Trophoblast cell (in vitro differentiated cells and primary cell): ENCODE data around the gene IQSEC3.

Experiments used
- DNase-seq, 2 donors: peaks; one replicate each; pipeline ENCODE4 v3.0.0-alpha.2; 2016
- H2AFZ ChIP-seq: 2 replicates; pipeline ENCODE4 v1.6.1; 2013; ENCODE audit warnings: low read length, moderate library complexity, mild to moderate bottlenecking; ENCODE audit not compliant: insufficient read depth, poor library complexity
- H2AK5ac ChIP-seq: 2 replicates; pipeline ENCODE4 v1.6.1; 2013; ENCODE audit warnings: mild to moderate bottlenecking, low read length
- H2BK120ac ChIP-seq: 2 replicates; pipeline ENCODE4 v1.6.1; 2013; ENCODE audit warnings: low read length, mild to moderate bottlenecking, moderate library complexity; ENCODE audit not compliant: insufficient read depth, poor library complexity
- H2BK12ac ChIP-seq: 2 replicates; pipeline ENCODE4 v1.6.1; 2013; ENCODE audit warnings: mild to moderate bottlenecking, low read length, moderate library complexity
- H2BK5ac ChIP-seq: 2 replicates; pipeline ENCODE4 v1.6.1; 2013; ENCODE audit warnings: low read length, low read depth, moderate library complexity, mild to moderate bottlenecking; ENCODE audit not compliant: poor library complexity
- H3K14ac ChIP-seq: 2 replicates; pipeline ENCODE4 v1.6.1; 2013; ENCODE audit warnings: mild to moderate bottlenecking, low read length
- H3K18ac ChIP-seq: 2 replicates; pipeline ENCODE4 v1.6.1; 2013; ENCODE audit warnings: mild to moderate bottlenecking, low read length
- H3K23ac ChIP-seq: 2 replicates; pipeline ENCODE4 v1.6.1; 2013; ENCODE audit warnings: low read length
- H3K27ac ChIP-seq: 2 replicates; pipeline ENCODE4 v1.5.1; 2013; ENCODE audit warnings: low read depth, mild to moderate bottlenecking, inconsistent platforms, low read length, moderate library complexity
- H3K27me3 ChIP-seq: 2 replicates; pipeline ENCODE4 v1.6.1; 2013; ENCODE audit warnings: inconsistent platforms, mild to moderate bottlenecking, low read length, moderate library complexity; ENCODE audit not compliant: insufficient read depth
- H3K36me3 ChIP-seq, 2 experiments: 1 replicate in 1 of 2; 2 replicates in 1 of 2; pipeline ENCODE4 v1.6.1; 2013; ENCODE audit warnings: low read length in 2 of 2, mild to moderate bottlenecking in 2 of 2, moderate library complexity in 1 of 2; ENCODE audit not compliant: insufficient read depth in 2 of 2, control insufficient read depth in 1 of 2
- H3K4ac ChIP-seq: 2 replicates; pipeline ENCODE4 v1.6.1; 2013; ENCODE audit warnings: low read depth, mild to moderate bottlenecking, low read length, moderate library complexity
- H3K4me1 ChIP-seq, 2 experiments: 1 replicate in 1 of 2; 2 replicates in 1 of 2; pipeline ENCODE4 v1.6.1; 2013; ENCODE audit warnings: low read length in 2 of 2, mild to moderate bottlenecking in 2 of 2, moderate library complexity in 1 of 2; ENCODE audit not compliant: insufficient read depth in 2 of 2, control insufficient read depth in 1 of 2
- H3K4me2 ChIP-seq: 2 replicates; pipeline ENCODE4 v1.6.1; 2013; ENCODE audit warnings: inconsistent platforms, mild to moderate bottlenecking, low read length, moderate library complexity
- H3K4me3 ChIP-seq: 2 replicates; pipeline ENCODE4 v1.5.1; 2013; ENCODE audit warnings: mild to moderate bottlenecking, low read depth, low read length, inconsistent platforms
- H3K79me1 ChIP-seq: one replicate; pipeline ENCODE4 v1.6.1; 2013; ENCODE audit warnings: low read length
- H3K79me2 ChIP-seq: 2 replicates; pipeline ENCODE4 v1.6.1; 2013; ENCODE audit warnings: low read length, mild to moderate bottlenecking; ENCODE audit not compliant: control insufficient read depth, insufficient read depth, poor library complexity
- H3K9ac ChIP-seq: 2 replicates; pipeline ENCODE4 v1.6.1; 2013; ENCODE audit warnings: mild to moderate bottlenecking, low read length
- H3K9me3 ChIP-seq: 2 replicates; pipeline ENCODE4 v1.6.1; 2013; ENCODE audit warnings: low read depth, mild to moderate bottlenecking, control low read depth, inconsistent platforms, low read length; ENCODE audit not compliant: insufficient read depth
- H4K12ac ChIP-seq: 2 replicates; pipeline ENCODE4 v1.6.1; 2013; ENCODE audit warnings: low read depth, mild to moderate bottlenecking, low read length, moderate library complexity
- H4K8ac ChIP-seq: 2 replicates; pipeline ENCODE4 v1.6.1; 2013; ENCODE audit warnings: low read depth, mild to moderate bottlenecking, low read length, moderate library complexity
- H4K91ac ChIP-seq: one replicate; pipeline ENCODE4 v1.6.1; 2013; ENCODE audit warnings: low read depth, mild to moderate bottlenecking, low read length, moderate library complexity
- WGBS: extraction: QIAGEN DNeasy Blood & Tissue Kit; methylation state at CpG from one replicate; pipeline ENCODE4 v1.1.7; 2013; ENCODE audit warnings: missing lambda C conversion rate; ENCODE audit not compliant: insufficient read length, insufficient coverage; ENCODE audit errors: extremely low coverage; 5-methylcytosine and 5-hydroxymethylcytosine counted together

Gene IQSEC3

DNA sequence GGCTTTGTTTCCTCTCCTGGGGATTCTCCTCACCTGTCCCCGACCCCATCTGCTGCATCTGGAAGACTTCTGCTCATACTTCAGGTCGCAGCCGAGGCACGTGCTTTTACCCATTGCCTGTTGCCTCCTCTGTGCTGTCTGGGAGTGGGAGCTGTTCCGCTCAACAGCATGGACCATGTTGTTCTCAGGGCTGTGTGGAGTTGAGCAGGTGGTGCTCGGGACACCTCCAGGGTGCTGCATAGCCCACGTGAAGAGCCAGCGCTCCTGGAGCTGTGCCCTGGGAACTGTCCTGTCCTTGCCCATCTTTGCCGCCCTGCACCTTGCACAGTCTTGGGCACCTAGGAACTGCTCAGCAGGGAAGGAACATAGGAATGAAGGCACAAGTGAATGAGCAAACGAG lies 62.4 kb downstream of the IQSEC3 start:
- Histone ChIP-seq H2BK12ac (no peak overlapping the region), H3K14ac (no peak overlapping the region), H3K79me1 (no peaks in the 10 kb centered on the region), H2AK5ac (no peak overlapping the region), H3K4me3 (no peak overlapping the region), H4K8ac (no peak overlapping the region), H4K12ac (no peak overlapping the region), H3K9ac (no peak overlapping the region), H2BK120ac (no peak overlapping the region), H3K9me3 (peaks cover 3% of the 10 kb centered on the region), H3K4me2 (no peak overlapping the region), H2AFZ (no peak overlapping the region), H3K27ac (no peak overlapping the region), H3K18ac (no peak overlapping the region), H3K79me2 (no peaks in the 10 kb centered on the region), H3K4ac (no peak overlapping the region), H3K27me3 (no peaks in the 10 kb centered on the region), H4K91ac (no peak overlapping the region), H2BK5ac (no peak overlapping the region), H3K23ac (no peak overlapping the region), H3K36me3 (no peaks in the 10 kb centered on the region), H3K4me1 (peaks cover 0 to 2% of the 10 kb centered on the region in 2 experiments)
- no peak for DNase-seq
- no CpG with 5 or more reads among the region's 10 CpGs for WGBS

DNA sequence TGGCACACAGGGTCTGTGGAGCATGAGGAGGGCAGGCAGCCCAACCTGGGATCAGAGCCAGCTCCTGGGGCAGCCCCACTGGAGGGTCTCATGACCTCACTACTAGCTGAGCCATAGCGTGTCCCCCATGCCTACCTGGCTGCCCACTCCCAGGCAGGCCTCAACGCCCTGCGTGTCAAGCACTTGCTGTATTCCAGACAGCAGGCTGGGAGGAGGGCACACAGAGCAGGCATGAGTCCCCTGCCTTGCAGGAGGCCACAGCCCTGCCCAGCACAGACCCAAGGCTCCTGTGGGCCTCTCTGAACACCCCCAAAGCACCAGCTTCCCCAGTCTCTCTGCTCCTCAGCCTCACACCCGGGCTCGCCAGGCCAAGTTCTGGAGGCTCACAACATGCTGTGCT lies 64.0 kb downstream of the IQSEC3 start:
- Histone ChIP-seq H3K79me1 (no peaks in the 10 kb centered on the region), H2BK120ac (no peak overlapping the region), H3K79me2 (no peaks in the 10 kb centered on the region), H2AFZ (no peak overlapping the region), H3K4me2 (no peak overlapping the region), H3K9ac (no peak overlapping the region), H3K14ac (no peak overlapping the region), H3K27me3 (no peaks in the 10 kb centered on the region), H2BK5ac (no peak overlapping the region), H3K36me3 (no peaks in the 10 kb centered on the region), H3K23ac (no peak overlapping the region), H4K8ac (no peak overlapping the region), H4K91ac (no peak overlapping the region), H3K4ac (no peak overlapping the region), H2BK12ac (no peak overlapping the region), H3K4me1 (peaks cover 0 to 2% of the 10 kb centered on the region in 2 experiments), H3K9me3 (no peaks in the 10 kb centered on the region), H3K4me3 (no peak overlapping the region), H3K18ac (no peak overlapping the region), H3K27ac (no peak overlapping the region), H4K12ac (no peak overlapping the region), H2AK5ac (no peak overlapping the region)
- DNase-seq: no peak
- no CpG with 5 or more reads among the region's 5 CpGs for WGBS

DNA sequence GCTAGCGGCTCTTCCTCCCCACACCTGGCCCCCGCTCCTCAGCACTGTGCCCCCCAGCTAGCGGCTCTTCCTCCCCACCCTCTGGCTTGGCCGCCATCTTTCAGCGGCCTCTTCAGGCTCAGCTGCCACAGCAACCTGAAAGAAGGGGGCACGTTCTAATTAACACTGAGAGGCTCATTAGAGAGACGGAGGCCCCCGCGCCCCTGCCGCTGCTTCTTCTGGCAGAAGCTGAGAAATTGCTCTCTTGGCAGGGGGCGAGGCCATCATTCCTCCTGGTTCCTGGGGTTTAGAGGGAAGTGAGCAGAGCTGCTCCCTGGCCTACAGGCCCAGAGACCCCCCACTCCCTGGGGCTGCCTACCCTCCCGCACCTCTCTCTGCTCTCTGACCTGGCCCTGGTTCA lies 64.4 kb downstream of the IQSEC3 start:
- Histone ChIP-seq H3K27me3 (no peaks in the 10 kb centered on the region), H3K4me3 (no peak overlapping the region), H3K36me3 (no peaks in the 10 kb centered on the region), H3K4me2 (no peak overlapping the region), H2BK5ac (no peak overlapping the region), H3K27ac (no peak overlapping the region), H2BK120ac (no peak overlapping the region), H2AFZ (no peak overlapping the region), H3K4me1 (peaks cover 0 to 2% of the 10 kb centered on the region in 2 experiments), H3K4ac (no peak overlapping the region), H4K8ac (no peak overlapping the region), H2AK5ac (no peak overlapping the region), H3K23ac (no peak overlapping the region), H3K79me2 (no peaks in the 10 kb centered on the region), H4K12ac (no peak overlapping the region), H2BK12ac (no peak overlapping the region), H3K9me3 (no peaks in the 10 kb centered on the region), H3K9ac (no peak overlapping the region), H3K18ac (no peak overlapping the region), H3K79me1 (no peaks in the 10 kb centered on the region), H4K91ac (no peak overlapping the region), H3K14ac (no peak overlapping the region)
- WGBS: no CpG with 5 or more reads among the region's 12 CpGs
- DNase-seq: no peak

DNA sequence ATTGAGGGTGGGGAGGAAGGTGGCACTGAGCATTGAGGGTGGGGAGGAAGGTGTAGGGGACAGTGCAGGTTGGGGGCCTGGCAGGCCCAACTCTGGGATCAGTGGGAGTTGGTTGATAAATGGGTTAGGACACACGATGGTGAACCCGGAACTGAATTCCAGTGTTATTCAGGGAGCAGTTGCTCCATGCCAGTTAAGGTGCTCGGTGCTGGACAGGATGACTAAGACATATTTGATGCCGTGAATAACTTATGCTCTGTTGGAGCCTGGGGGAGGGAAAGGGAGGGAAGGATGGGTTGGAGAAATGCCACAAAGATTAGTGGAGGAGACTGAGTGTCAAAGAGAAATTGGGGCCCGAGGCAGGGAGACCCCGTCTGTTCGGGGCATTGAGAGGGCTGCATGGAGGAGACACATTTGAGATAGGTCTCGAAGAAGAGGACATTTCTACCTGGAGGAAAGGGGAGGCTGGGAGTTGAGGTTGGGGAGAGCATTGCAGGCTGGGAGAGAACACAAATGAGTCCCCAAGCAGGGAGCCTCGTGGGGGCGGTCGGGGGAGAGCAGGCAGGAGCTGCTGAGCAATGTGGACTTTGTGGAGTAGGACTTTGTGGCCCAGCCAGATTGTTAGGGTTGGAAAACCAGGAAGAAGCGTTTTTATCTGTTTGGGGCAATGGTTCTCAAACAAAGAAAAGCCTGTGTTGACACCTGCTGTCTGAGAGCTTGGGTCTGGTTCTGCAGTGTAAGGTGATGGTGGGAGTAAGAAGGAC lies 65.3 kb downstream of the IQSEC3 start:
- Histone ChIP-seq H3K36me3 (no peaks in the 10 kb centered on the region), H3K79me1 (no peaks in the 10 kb centered on the region), H3K23ac (no peak overlapping the region), H4K8ac (no peak overlapping the region), H3K9me3 (no peaks in the 10 kb centered on the region), H3K4me3 (no peak overlapping the region), H3K18ac (no peak overlapping the region), H4K91ac (no peak overlapping the region), H2BK120ac (no peak overlapping the region), H2BK5ac (no peak overlapping the region), H2AK5ac (no peak overlapping the region), H3K4me2 (no peak overlapping the region), H3K27me3 (no peaks in the 10 kb centered on the region), H3K14ac (no peak overlapping the region), H3K4ac (no peak overlapping the region), H3K4me1 (peaks cover 0 to 2% of the 10 kb centered on the region in 2 experiments), H2BK12ac (no peak overlapping the region), H2AFZ (no peak overlapping the region), H3K27ac (no peak overlapping the region), H3K9ac (no peak overlapping the region), H4K12ac (no peak overlapping the region), H3K79me2 (no peaks in the 10 kb centered on the region)
- WGBS: no CpG with 5 or more reads among the region's 12 CpGs
- DNase-seq: no peak
